K562 (cell line): ENCODE data around the gene SYNGR4. TPM values are rescaled to one million over a fixed set of nuclear protein-coding genes. Genes with fewer than 3 reads are reported as not detected.

Experiments used
- BMI1 ChIP-seq: fragments of 150-350 bp; IDR thresholded peaks from 2 replicates; pipeline ENCODE4 v1.6.1; 2014; ENCODE audit warnings: low read length
- CHD4 ChIP-seq: fragments of 200-600 bp; sonication (generic); IDR thresholded peaks from 3 replicates; pipeline ENCODE4 v1.6.1; 2012; ENCODE audit warnings: low read depth, mild to moderate bottlenecking, mixed read lengths, low read length, inconsistent platforms; ENCODE audit not compliant: insufficient read depth, insufficient replicate concordance, poor library complexity, severe bottlenecking
- MAFK ChIP-seq: IDR thresholded peaks from 2 replicates; pipeline ENCODE4 v1.6.1; 2011; ENCODE audit warnings: low read length, improper control_type of control experiment
- MEF2D ChIP-seq: conservative IDR thresholded peaks from 2 replicates; pipeline ENCODE4 v1.6.1; 2016; ENCODE audit warnings: low read depth, missing genetic modification characterization, missing compliant biosample characterization
- MYNN ChIP-seq, 2 experiments: sonication (generic); formaldehyde crosslinking in 1 of 2; IDR thresholded peaks; 2 replicates each; pipeline versions ENCODE4 v1.5.0 to v1.6.1; 2016 to 2020; ENCODE audit warnings: antibody characterized with exemption in 1 of 2, missing genetic modification reagents in 1 of 2
- NFRKB ChIP-seq: fragments of 450-650 bp; IDR thresholded peaks from 2 replicates; pipeline ENCODE4 v1.6.1; 2016; ENCODE audit warnings: low read depth
- NFXL1 ChIP-seq: fragments of 450-650 bp; formaldehyde crosslinking; IDR thresholded peaks from 2 replicates; pipeline ENCODE4 v1.4.0; 2021; ENCODE audit warnings: mild to moderate bottlenecking
- OTX1 ChIP-seq: fragments of 450-650 bp; formaldehyde crosslinking; IDR thresholded peaks from 2 replicates; pipeline ENCODE4 v1.4.0; 2022; ENCODE audit warnings: mild to moderate bottlenecking
- PHTF2 ChIP-seq: fragments of 250-450 bp; sonication (Bioruptor Pico); IDR thresholded peaks from 2 replicates; pipeline ENCODE4 v1.5.0; 2021; ENCODE audit warnings: mild to moderate bottlenecking
- PML ChIP-seq: IDR thresholded peaks from 2 replicates; pipeline ENCODE4 v1.6.1; 2012; ENCODE audit warnings: low read length, inconsistent platforms
- POLR2A ChIP-seq: fragments of 450-650 bp; conservative IDR thresholded peaks from 2 replicates; pipeline ENCODE4 v1.6.1; 2016
- PTTG1 ChIP-seq: fragments of 450-650 bp; IDR thresholded peaks from 2 replicates; pipeline ENCODE4 v1.6.1; 2016; ENCODE audit warnings: low read depth, mild to moderate bottlenecking, missing genetic modification characterization, missing compliant biosample characterization
- SAFB ChIP-seq: fragments of 200-400 bp; formaldehyde crosslinking; IDR thresholded peaks from 2 replicates; pipeline ENCODE4 v1.6.1; 2017; ENCODE audit warnings: low read depth, low read length, borderline replicate concordance
- ZBTB1 ChIP-seq: sonication (generic); formaldehyde crosslinking; IDR thresholded peaks from 2 replicates; pipeline ENCODE4 v1.8.1; 2023; ENCODE audit warnings: missing genetic modification reagents, low read depth, mild to moderate bottlenecking, borderline replicate concordance
- ZNF224 ChIP-seq: sonication (generic); formaldehyde crosslinking; IDR thresholded peaks from 2 replicates; pipeline ENCODE4 v1.8.0; 2022; ENCODE audit warnings: mild to moderate bottlenecking, missing genetic modification reagents
- ZNF23 ChIP-seq: fragments of 250-450 bp; sonication (Bioruptor Pico); IDR thresholded peaks from 2 replicates; pipeline ENCODE4 v1.4.0; 2020; ENCODE audit warnings: mild to moderate bottlenecking
- ZNF699 ChIP-seq: fragments of 250-450 bp; sonication (Bioruptor Pico); IDR thresholded peaks from 2 replicates; pipeline ENCODE4 v1.8.0; 2021; ENCODE audit warnings: mild to moderate bottlenecking, moderate library complexity; ENCODE audit not compliant: insufficient replicate concordance
- ZNF79 ChIP-seq: fragments of 250-450 bp; sonication (Bioruptor Pico); IDR thresholded peaks from 2 replicates; pipeline ENCODE4 v1.4.0; 2020; ENCODE audit warnings: low read depth, mild to moderate bottlenecking, moderate library complexity
- ZSCAN32 ChIP-seq: fragments of 450-650 bp; formaldehyde crosslinking; IDR thresholded peaks from 2 replicates; pipeline ENCODE4 v1.4.0; 2020; ENCODE audit warnings: mild to moderate bottlenecking, moderate library complexity
- polyA plus RNA-seq, 8 experiments: library from polyadenylated mRNA; depleted of rRNA in 4 of 8; stranded (reverse) in 5 of 8; unstranded in 3 of 8; fragments of >200 nt; fragmentation: Nextera tagmentation in 2 of 8; fragmentation: Illumina TruSeq in 1 of 8; extraction: Ambion mirVana in 2 of 8; extraction: Trizol in 1 of 8; gene quantifications; 2 replicates each; pipeline versions ENCODE4 v1.2.1 to v1.2.3, GENCODE V29; 2011 to 2014; ENCODE audit warnings: inconsistent platforms in 1 of 8, missing spikeins in 1 of 8
- total RNA-seq, 7 experiments: library from RNA; depleted of rRNA in 6 of 7; stranded (reverse); fragments of >200 nt in 6 of 7; fragmentation: Illumina TruSeq in 2 of 7; extraction: Trizol in 2 of 7; gene quantifications; 2 replicates each; pipeline versions ENCODE4 v1.2.1 to v1.2.3, GENCODE V29; 2011 to 2021; ENCODE audit warnings: low replicate concordance in 1 of 7
- TF ChIP-seq, protein P1 (sequence below): fragments of 250-450 bp; sonication (Bioruptor Pico); IDR thresholded peaks from 2 replicates; pipeline ENCODE4 v1.8.0; 2022; ENCODE audit warnings: moderate library complexity, mild to moderate bottlenecking, inconsistent platforms
- TF ChIP-seq, protein P2 (sequence below): IDR thresholded peaks from 2 replicates; pipeline ENCODE4 v1.6.1; 2012; ENCODE audit warnings: low read depth, low read length, improper control_type of control experiment, borderline replicate concordance
- TF ChIP-seq, protein P3 (sequence below): sonication (generic); formaldehyde crosslinking; IDR thresholded peaks from 2 replicates; pipeline ENCODE4 v1.8.1; 2023; ENCODE audit warnings: mild to moderate bottlenecking, missing genetic modification reagents

The SYNGR4 gene
- total and polyA plus RNA-seq, 9 of the 15 experiments (the other 6 are each of a cell fraction or from before 2014, with no cell fraction given), result 0.07 to 0.14 TPM; not detected in 7

DNA sequence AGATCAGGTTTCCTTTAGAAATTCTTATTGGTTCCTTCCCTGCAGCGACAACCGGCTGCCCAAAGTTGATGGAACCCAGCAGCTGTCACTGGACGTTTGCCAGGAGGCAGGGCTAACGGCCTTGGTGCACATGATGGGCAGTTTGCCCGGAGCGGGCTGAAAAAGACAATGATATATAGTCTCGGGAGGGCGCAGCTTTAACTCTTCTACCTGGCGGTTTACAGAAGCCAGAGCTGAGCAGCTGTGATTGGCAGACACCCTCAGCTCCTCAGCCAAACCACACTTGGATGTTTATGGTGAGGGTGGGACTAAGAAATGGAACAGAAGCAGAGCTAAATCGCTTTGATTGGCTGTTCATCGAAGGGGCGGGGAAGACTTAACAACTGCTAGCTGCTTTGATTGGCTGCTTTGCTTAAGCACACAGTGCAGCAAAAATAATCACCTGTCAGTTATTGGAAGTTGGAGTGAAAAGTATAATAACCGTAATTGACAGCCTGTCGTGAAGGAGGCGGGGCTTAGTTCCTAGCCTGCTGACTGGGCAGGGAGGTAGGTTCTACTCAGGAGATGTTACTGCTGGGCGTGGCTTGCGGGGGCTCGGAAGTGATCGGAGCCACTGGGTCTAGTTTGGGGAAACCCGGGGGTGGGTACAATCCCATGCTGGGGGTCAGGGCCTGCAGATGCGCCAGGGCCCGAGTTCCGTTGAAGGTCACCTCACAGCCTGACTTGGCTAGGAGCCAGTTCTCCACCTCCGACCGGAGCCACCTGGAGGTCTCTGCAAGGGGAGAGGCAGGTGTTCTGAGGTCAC lies 31.3 kb upstream of the SYNGR4 start (continued):
- TF ChIP-seq SAFB, result no peak
- TF ChIP-seq, protein P1, sequence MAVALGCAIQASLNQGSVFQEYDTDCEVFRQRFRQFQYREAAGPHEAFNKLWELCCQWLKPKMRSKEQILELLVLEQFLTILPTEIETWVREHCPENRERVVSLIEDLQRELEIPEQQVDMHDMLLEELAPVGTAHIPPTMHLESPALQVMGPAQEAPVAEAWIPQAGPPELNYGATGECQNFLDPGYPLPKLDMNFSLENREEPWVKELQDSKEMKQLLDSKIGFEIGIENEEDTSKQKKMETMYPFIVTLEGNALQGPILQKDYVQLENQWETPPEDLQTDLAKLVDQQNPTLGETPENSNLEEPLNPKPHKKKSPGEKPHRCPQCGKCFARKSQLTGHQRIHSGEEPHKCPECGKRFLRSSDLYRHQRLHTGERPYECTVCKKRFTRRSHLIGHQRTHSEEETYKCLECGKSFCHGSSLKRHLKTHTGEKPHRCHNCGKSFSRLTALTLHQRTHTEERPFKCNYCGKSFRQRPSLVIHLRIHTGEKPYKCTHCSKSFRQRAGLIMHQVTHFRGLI (CRISPR knock-in tag), result no peak
- TF ChIP-seq NFXL1 (CRISPR knock-in tag), result no peak
- no peak for TF ChIP-seq ZNF224 (CRISPR knock-in tag)
- TF ChIP-seq, protein P2, sequence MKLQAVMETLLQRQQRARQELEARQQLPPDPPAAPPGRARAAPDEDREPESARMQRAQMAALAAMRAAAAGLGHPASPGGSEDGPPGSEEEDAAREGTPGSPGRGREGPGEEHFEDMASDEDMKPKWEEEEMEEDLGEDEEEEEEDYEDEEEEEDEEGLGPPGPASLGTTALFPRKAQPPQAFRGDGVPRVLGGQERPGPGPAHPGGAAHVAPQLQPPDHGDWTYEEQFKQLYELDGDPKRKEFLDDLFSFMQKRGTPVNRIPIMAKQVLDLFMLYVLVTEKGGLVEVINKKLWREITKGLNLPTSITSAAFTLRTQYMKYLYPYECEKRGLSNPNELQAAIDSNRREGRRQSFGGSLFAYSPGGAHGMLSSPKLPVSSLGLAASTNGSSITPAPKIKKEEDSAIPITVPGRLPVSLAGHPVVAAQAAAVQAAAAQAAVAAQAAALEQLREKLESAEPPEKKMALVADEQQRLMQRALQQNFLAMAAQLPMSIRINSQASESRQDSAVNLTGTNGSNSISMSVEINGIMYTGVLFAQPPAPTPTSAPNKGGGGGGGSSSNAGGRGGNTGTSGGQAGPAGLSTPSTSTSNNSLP, result peak; percentile 62; the same call in 1 of the 2 replicates
- TF ChIP-seq ZNF699, result no peak
- no peak for TF ChIP-seq BMI1
- TF ChIP-seq OTX1 (CRISPR knock-in tag), result 0 out of 2 replicates have a peak, but pooled peaks have one; percentile 60
- TF ChIP-seq MAFK, result peak; percentile 49
- no peak for TF ChIP-seq MEF2D (tag)
- TF ChIP-seq MYNN (IDR thresholded peaks at IDR 0.05), result peak; percentile 76; the same call in 1 of the 2 replicates
- TF ChIP-seq MYNN (CRISPR knock-in tag; IDR thresholded peaks at IDR 0.05), result no peak
- no peak for TF ChIP-seq ZNF23
- TF ChIP-seq POLR2A, result peak; percentile 67
- TF ChIP-seq NFRKB, result no peak
- TF ChIP-seq PML, result peak; percentile 28; the same call in 1 of the 2 replicates
- no peak for TF ChIP-seq PHTF2 (CRISPR knock-in tag)
- TF ChIP-seq, protein P3, sequence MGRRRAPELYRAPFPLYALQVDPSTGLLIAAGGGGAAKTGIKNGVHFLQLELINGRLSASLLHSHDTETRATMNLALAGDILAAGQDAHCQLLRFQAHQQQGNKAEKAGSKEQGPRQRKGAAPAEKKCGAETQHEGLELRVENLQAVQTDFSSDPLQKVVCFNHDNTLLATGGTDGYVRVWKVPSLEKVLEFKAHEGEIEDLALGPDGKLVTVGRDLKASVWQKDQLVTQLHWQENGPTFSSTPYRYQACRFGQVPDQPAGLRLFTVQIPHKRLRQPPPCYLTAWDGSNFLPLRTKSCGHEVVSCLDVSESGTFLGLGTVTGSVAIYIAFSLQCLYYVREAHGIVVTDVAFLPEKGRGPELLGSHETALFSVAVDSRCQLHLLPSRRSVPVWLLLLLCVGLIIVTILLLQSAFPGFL (CRISPR knock-in tag), result no peak
- TF ChIP-seq ZBTB1 (CRISPR knock-in tag), result no peak
- peak; percentile 5 for TF ChIP-seq CHD4
- no peak for TF ChIP-seq ZNF79
- no peak for TF ChIP-seq ZSCAN32 (CRISPR knock-in tag)
- no peak for TF ChIP-seq PTTG1 (tag)
